Coronary artery (tissue), 2 donors: Measurements from ENCODE around the gene OR4D1.
A peak's percentile ranks its signal among the peaks of the same experiment; 100 is the strongest.

Source experiments
- DNase-seq: peaks from one replicate; pipeline ENCODE4 v3.0.0-alpha.2; 2017; ENCODE audit warnings: low spot score
- H3K27ac ChIP-seq, 2 donors: fragments of 200-600 bp; sonication (generic); one replicate each; pipeline ENCODE4 v1.5.1; 2016 to 2019
- H3K4me3 ChIP-seq: fragments of 200-600 bp; sonication (generic); 2 replicates; pipeline ENCODE4 v1.5.1; 2016; ENCODE audit warnings: mild to moderate bottlenecking, moderate library complexity
- CTCF ChIP-seq: fragments of 200-600 bp; sonication (generic); IDR thresholded peaks from one replicate; pipeline ENCODE4 v1.5.1; 2019; ENCODE audit warnings: antibody characterized with exemption

Gene OR4D1

DNA sequence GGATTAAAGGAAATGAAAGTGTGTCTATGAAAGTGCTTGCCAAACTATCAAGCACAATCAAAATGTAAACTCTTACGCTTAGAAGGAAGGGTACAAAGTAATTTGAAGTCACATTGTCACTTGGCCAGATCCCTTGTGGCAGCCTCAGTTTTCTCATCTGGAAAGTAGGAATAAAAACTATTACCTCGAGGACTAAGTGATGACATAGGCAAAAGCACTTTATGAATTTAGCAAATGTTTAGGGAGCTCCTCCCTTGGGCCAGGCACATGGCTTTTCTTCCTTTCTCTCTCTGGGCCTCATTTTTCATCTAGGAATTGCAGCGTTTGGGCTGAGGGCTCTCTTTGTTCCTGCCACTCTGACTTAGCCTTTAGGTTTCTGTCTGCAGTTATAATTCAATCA is 36.5 kb upstream of the OR4D1 start:
- Histone ChIP-seq H3K4me3 (no peak overlapping the region), H3K27ac (no peak overlapping the region)
- DNase-seq = no peak
- TF ChIP-seq CTCF = no peak

DNA sequence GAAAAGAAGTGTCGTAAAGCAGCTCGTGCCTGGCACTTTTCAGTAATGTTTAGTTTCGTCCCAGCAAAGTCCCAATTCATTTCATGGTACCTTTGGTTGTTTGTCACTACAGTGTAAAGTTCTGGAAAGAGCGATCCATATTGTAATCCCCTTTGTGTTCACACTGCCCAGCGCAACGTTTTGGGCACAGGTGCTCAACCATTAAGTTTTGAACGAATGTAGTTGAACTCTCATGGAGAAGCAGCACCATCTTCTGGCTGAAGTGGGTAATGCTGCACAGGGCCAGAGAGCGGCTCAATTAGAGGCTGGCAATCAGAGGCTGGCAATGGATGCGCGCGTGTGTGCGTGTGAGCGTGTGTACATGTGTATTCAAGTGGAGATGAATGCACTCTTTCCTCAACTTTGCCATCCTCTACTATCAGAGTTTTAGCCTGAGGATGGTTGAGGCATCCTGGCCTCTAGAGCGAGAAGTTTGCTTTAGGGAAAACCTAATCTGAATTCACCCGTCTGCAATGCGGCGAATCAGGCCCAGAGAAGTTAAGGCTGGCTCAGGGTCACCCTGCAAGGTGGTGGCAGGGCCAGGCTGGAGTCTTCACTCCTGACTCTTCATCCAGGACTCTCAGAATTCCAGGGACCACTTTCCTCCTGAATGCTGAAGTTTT is 35.1 kb upstream of the OR4D1 start:
- Histone ChIP-seq H3K27ac (no peak overlapping the region), H3K4me3 (no peak overlapping the region)
- TF ChIP-seq CTCF = peak; percentile 93
- no peak for DNase-seq

- H3K27ac ChIP-seq = no peak overlapping the region
- DNase-seq = no peak
- H3K4me3 ChIP-seq = no peak overlapping the region
- TF ChIP-seq CTCF = no peak
These were observed 34.2 kb upstream of the OR4D1 start for GRCh38 chr17:58113947-58114346.

GRCh38 chr17:58117382-58117781 is 30.8 kb upstream of the OR4D1 start:
- DNase-seq = no peak

GRCh38 chr17:58119491-58119890 is 28.7 kb upstream of the OR4D1 start:
- H3K27ac ChIP-seq = no peak overlapping the region
- TF ChIP-seq CTCF = no peak
- no peak for DNase-seq
- H3K4me3 ChIP-seq = no peak overlapping the region

More at GRCh38 chr17:58117382-58117781, 30.8 kb upstream of the OR4D1 start:
- no peak for TF ChIP-seq CTCF
- no peak overlapping the region for H3K4me3 ChIP-seq
- H3K27ac ChIP-seq = no peak overlapping the region

GRCh38 chr17:58120195-58120822 is 27.9 kb upstream of the OR4D1 start:
- no peak for DNase-seq
- no peak overlapping the region for H3K27ac ChIP-seq
- no peak overlapping the region for H3K4me3 ChIP-seq
- no peak for TF ChIP-seq CTCF

DNA sequence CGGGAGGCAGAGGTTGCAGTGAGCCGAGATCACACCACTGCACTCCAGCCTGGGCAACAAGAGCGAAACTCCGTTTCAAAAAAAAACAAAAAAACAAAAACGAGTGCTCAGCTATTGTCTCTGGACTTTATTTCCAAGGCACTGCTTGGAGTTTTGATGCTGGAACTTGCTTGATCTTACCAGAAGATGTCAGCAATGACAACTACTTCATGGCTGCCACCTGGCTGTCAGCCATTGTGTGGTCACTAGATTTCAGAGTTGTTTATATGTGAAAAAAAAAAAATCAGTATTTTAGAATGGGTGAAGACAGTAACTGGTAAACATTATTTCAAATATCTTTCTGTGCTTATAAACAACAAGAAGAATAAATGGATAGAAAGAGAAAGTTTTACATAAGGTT is 26.3 kb upstream of the OR4D1 start:
- H3K4me3 ChIP-seq = no peak overlapping the region
- H3K27ac ChIP-seq = no peak overlapping the region
- no peak for TF ChIP-seq CTCF
- DNase-seq = no peak
